Progenitor cell of endocrine pancreas (in vitro differentiated cells): ENCODE results near the gene CFAP44. TPM values are rescaled to one million over a fixed set of nuclear protein-coding genes. Genes with fewer than 3 reads are reported as not detected.

ENCODE experiments used
- DNase-seq: peaks from one replicate; pipeline ENCODE4 v3.0.0; 2021; ENCODE audit warnings: low spot score; ENCODE audit not compliant: unreplicated experiment
- H3K27ac Mint-ChIP-seq: 2 replicates; pipeline ENCODE4 v1.8.0; 2021; ENCODE audit warnings: mild to moderate bottlenecking, moderate library complexity, mixed read lengths
- H3K27me3 Mint-ChIP-seq: 2 replicates; pipeline ENCODE4 v1.8.0; 2021; ENCODE audit warnings: mixed read lengths
- H3K36me3 Mint-ChIP-seq: 2 replicates; pipeline ENCODE4 v1.8.0; 2022; ENCODE audit warnings: mixed read lengths; ENCODE audit not compliant: insufficient read depth
- H3K4me1 Mint-ChIP-seq: 2 replicates; pipeline ENCODE4 v1.8.0; 2021; ENCODE audit warnings: low read depth, mixed read lengths
- H3K4me3 Mint-ChIP-seq: 2 replicates; pipeline ENCODE4 v1.8.0; 2021; ENCODE audit warnings: low read depth, mild to moderate bottlenecking, moderate library complexity, mixed read lengths
- H3K9me3 Mint-ChIP-seq: 2 replicates; pipeline ENCODE4 v1.8.0; 2021; ENCODE audit warnings: low read depth, mixed read lengths
- CTCF ChIP-seq: fragments of 200-600 bp; sonication (generic); IDR thresholded peaks from one replicate; pipeline ENCODE4 v1.5.0; 2021; ENCODE audit warnings: antibody characterized with exemption, mild to moderate bottlenecking; ENCODE audit not compliant: unreplicated experiment
- total RNA-seq: library from RNA; stranded (reverse); gene quantifications from 2 replicates; pipeline ENCODE4 v1.2.1, GENCODE V29; 2021

Gene CFAP44
- total RNA-seq, 1 donor from 2014 or later = 17.0 TPM

DNA sequence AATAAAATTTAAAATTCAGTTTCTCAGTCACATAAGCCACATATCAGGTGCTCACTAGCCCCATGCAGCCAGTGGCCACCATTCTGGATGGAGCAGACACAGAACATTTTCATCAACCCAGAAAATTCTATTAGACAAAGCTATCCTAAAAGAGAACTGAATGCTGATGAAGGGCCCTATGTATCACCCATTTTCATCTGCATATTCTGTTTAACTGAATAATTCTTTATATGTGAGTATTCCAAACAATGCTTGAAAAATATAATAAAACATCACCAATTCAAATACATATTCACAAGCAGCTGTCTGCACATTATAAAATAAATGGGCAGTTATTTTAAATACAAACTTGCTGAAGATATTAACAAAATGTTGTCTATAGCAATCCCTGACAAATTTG lies 14.2 kb upstream of the CFAP44 start:
- peaks cover 43% of the 10 kb centered on the region for H3K36me3 Mint-ChIP-seq
- no peak overlapping the region for H3K27ac Mint-ChIP-seq
- DNase-seq = no peak
- no peak for TF ChIP-seq CTCF
- no peaks in the 10 kb centered on the region for H3K9me3 Mint-ChIP-seq
- H3K27me3 Mint-ChIP-seq = no peaks in the 10 kb centered on the region
- H3K4me3 Mint-ChIP-seq = no peak overlapping the region
- no peaks in the 10 kb centered on the region for H3K4me1 Mint-ChIP-seq

- Mint-ChIP-seq H3K9me3 (no peaks in the 10 kb centered on the region), H3K4me1 (no peaks in the 10 kb centered on the region), H3K36me3 (peaks cover 35% of the 10 kb centered on the region), H3K4me3 (no peak overlapping the region), H3K27me3 (no peaks in the 10 kb centered on the region), H3K27ac (no peak overlapping the region)
- DNase-seq = no peak
- TF ChIP-seq CTCF = no peak
Observed at GRCh38 chr3:113454630-113455029, 13.3 kb upstream of the CFAP44 start.

DNA sequence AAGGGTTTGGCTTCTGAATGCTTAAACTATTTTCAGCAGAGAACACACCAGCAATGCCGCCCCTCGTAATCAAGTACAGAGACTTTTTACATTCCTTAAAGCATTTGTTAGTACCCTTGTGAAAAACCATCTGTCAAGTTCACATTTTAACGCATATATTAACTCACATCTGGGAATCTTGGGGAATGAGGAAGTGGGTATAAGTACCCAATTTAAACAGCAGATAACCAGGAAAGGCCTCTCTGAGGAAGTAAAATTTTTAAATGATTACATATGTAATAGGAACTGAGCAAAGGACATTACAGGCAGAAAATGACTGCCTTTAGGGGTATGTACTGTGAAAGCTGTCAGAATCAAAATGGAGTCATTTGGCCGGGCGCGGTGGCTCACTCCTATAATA lies 12.8 kb upstream of the CFAP44 start:
- H3K36me3 Mint-ChIP-seq = peaks cover 29% of the 10 kb centered on the region
- no peak overlapping the region for H3K27ac Mint-ChIP-seq
- no peak for DNase-seq
- H3K4me1 Mint-ChIP-seq = no peaks in the 10 kb centered on the region
- no peaks in the 10 kb centered on the region for H3K27me3 Mint-ChIP-seq
- no peak overlapping the region for H3K4me3 Mint-ChIP-seq
- H3K9me3 Mint-ChIP-seq = no peaks in the 10 kb centered on the region
- no peak for TF ChIP-seq CTCF

DNA sequence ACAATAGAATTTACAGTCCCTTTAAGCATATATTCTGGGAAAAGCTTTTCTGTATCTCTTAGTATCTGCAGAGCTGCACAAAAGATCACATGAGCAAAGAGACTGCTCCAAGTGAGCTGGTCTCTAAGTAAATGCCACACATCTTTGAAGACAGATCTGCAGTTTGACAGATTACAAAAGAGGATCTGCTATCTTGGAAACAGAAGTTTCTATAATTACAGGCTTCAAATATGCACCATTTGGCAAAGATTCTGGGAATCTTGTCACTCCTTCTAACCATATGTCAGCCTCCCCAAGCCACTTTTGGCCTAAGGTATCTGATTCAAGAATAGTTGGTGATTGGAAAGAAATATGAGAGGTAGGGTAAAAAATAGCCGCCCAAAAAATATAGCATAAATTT lies 9.6 kb upstream of the CFAP44 start:
- peaks cover 18% of the 10 kb centered on the region for H3K36me3 Mint-ChIP-seq
- DNase-seq = no peak
- no peaks in the 10 kb centered on the region for H3K27me3 Mint-ChIP-seq
- TF ChIP-seq CTCF = no peak
- no peaks in the 10 kb centered on the region for H3K4me1 Mint-ChIP-seq
- H3K9me3 Mint-ChIP-seq = no peaks in the 10 kb centered on the region
- no peak overlapping the region for H3K27ac Mint-ChIP-seq
- no peak overlapping the region for H3K4me3 Mint-ChIP-seq

DNA sequence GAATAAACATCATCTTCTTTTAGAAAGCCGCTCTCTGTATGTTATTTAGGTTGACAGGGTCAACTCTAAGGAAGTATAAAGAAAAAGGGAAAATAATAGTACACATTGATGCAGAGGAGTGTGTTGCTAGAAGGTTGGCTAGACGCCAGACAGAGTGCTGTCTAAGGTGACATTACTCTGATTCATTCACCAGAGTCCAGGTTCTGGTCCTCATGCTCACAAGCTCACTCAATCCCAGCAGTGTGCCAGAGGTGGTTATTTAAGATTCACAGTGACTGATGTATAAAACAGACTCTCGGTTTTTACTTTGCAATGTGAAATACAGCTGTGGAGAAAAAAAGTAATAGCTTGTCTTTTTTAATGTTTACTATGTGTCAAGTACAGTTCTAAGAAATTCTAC lies 1.7 kb downstream of the CFAP44 start:
- no peak for DNase-seq
- H3K27ac Mint-ChIP-seq = no peak overlapping the region
- H3K27me3 Mint-ChIP-seq = no peaks in the 10 kb centered on the region
- no peaks in the 10 kb centered on the region for H3K4me1 Mint-ChIP-seq
- no peak for TF ChIP-seq CTCF
- H3K4me3 Mint-ChIP-seq = no peak overlapping the region
- H3K9me3 Mint-ChIP-seq = no peaks in the 10 kb centered on the region
- H3K36me3 Mint-ChIP-seq = peaks cover 4% of the 10 kb centered on the region
